GM18870 (cell line): Measurements from ENCODE around the gene ANGPTL3.
"Not testable (repeated sequence)": the region's sequence is repeated elsewhere in the genome, so short reads cannot be mapped to it uniquely, and the experiment has no call there.

ENCODE experiments used
- ATAC-seq: cut with Tn5 transposase; IDR thresholded peaks from one replicate; pipeline ENCODE4 v1.9.1; 2021; ENCODE audit warnings: moderate library complexity; ENCODE audit not compliant: unreplicated experiment

The ANGPTL3 gene

GRCh38 chr1:62597281-62597680 lies at the start of gene ANGPTL3:
TSS of gene ANGPTL3 (plus strand) at chr1:62597520. CDS start at chr1:62597567, 47 bp downstream.
- no peak for ATAC-seq

- ATAC-seq = no peak
Measured at GRCh38 chr1:62561306-62561705, 36.0 kb upstream of the ANGPTL3 start.

GRCh38 chr1:62567182-62567581 lies 30.1 kb upstream of the ANGPTL3 start:
- ATAC-seq = not testable (repeated sequence)

- not testable (repeated sequence) for ATAC-seq
Measured at GRCh38 chr1:62567926-62568325, 29.4 kb upstream of the ANGPTL3 start.

- ATAC-seq = not testable (repeated sequence)
Measured at GRCh38 chr1:62571517-62571916, 25.8 kb upstream of the ANGPTL3 start.

GRCh38 chr1:62572476-62572875 lies 24.8 kb upstream of the ANGPTL3 start:
- no peak for ATAC-seq

- ATAC-seq = no peak
Measured at GRCh38 chr1:62573675-62574074, 23.6 kb upstream of the ANGPTL3 start.

- ATAC-seq = no peak
Measured at GRCh38 chr1:62585469-62586155, 11.7 kb upstream of the ANGPTL3 start.

GRCh38 chr1:62588000-62588399 lies 9.3 kb upstream of the ANGPTL3 start:
- ATAC-seq = no peak

- ATAC-seq = no peak
Measured at GRCh38 chr1:62589321-62589720, 8.0 kb upstream of the ANGPTL3 start.

- ATAC-seq = no peak
Measured at GRCh38 chr1:62590255-62590969, 6.9 kb upstream of the ANGPTL3 start.

- ATAC-seq = no peak
Measured at GRCh38 chr1:62590970-62591368, 6.4 kb upstream of the ANGPTL3 start.

GRCh38 chr1:62593825-62594394 lies 3.4 kb upstream of the ANGPTL3 start:
- ATAC-seq = no peak

- no peak for ATAC-seq
Measured at GRCh38 chr1:62595647-62596046, 1.7 kb upstream of the ANGPTL3 start.

- no peak for ATAC-seq
Measured at GRCh38 chr1:62599044-62599443, 1.7 kb downstream of the ANGPTL3 start.

GRCh38 chr1:62601457-62601856 lies 4.1 kb downstream of the ANGPTL3 start:
- ATAC-seq = no peak

GRCh38 chr1:62608905-62609304 lies 11.6 kb downstream of the ANGPTL3 start:
- ATAC-seq = no peak

GRCh38 chr1:62610588-62610987 lies 13.3 kb downstream of the ANGPTL3 start:
- ATAC-seq = not testable (repeated sequence)

GRCh38 chr1:62612770-62613169 lies 15.4 kb downstream of the ANGPTL3 start:
- no peak for ATAC-seq

- ATAC-seq = peak; percentile 95
Measured at GRCh38 chr1:62613325-62613727, 16.0 kb downstream of the ANGPTL3 start.

GRCh38 chr1:62613890-62614289 lies 16.6 kb downstream of the ANGPTL3 start:
- no peak for ATAC-seq

- peak; percentile 94 for ATAC-seq
Measured at GRCh38 chr1:62621907-62622306, 24.6 kb downstream of the ANGPTL3 start.
